NCI-H2171 treated with DMSO at 0.1 percent for 48 hours (cell line): ENCODE results near the gene STAT6.

Source experiments
- DNase-seq: peaks from one replicate; lab custom pipeline; 2025; lab: John Stamatoyannopoulos, UW

The STAT6 gene, protein sequence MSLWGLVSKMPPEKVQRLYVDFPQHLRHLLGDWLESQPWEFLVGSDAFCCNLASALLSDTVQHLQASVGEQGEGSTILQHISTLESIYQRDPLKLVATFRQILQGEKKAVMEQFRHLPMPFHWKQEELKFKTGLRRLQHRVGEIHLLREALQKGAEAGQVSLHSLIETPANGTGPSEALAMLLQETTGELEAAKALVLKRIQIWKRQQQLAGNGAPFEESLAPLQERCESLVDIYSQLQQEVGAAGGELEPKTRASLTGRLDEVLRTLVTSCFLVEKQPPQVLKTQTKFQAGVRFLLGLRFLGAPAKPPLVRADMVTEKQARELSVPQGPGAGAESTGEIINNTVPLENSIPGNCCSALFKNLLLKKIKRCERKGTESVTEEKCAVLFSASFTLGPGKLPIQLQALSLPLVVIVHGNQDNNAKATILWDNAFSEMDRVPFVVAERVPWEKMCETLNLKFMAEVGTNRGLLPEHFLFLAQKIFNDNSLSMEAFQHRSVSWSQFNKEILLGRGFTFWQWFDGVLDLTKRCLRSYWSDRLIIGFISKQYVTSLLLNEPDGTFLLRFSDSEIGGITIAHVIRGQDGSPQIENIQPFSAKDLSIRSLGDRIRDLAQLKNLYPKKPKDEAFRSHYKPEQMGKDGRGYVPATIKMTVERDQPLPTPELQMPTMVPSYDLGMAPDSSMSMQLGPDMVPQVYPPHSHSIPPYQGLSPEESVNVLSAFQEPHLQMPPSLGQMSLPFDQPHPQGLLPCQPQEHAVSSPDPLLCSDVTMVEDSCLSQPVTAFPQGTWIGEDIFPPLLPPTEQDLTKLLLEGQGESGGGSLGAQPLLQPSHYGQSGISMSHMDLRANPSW

GRCh38 chr12:57111031-57111734 lies at the start of gene STAT6:
TSS of gene STAT6 (minus strand) at chr12:57111362. CDS start at chr12:57108278, 3,084 bp downstream.
- DNase-seq: no peak

DNA sequence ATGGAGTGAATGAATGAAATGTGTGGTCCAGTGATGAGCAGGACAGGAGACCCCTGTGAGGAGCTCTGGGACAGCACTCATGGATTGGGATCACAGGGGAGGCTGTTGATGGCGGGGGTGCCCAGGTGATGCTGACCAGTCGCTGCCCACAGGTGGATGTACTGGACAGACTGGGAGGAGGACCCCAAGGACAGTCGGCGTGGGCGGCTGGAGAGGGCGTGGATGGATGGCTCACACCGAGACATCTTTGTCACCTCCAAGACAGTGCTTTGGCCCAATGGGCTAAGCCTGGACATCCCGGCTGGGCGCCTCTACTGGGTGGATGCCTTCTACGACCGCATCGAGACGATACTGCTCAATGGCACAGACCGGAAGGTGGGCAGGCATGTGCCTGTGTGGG lies 49.6 kb upstream of the STAT6 start:
- DNase-seq: no peak

DNA sequence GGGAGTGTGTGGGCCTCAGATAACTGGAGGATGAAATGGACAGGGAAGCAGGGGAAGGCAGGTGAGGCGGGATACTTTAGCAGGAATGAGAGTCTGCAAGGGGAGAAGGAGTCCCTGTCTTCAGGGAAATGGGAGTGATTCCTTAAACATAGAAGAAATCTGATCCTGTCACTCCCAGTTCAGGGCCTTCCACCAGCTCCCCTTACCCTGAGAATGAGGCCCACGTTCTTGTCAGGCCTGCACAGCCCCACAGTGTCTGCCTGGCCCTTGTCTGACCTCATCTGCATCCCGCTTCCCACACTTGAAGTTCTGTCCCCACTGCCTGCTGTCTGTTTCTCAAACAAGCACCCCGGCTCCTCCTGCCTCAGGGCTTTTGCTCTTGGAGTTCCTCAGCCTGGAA lies 48.9 kb upstream of the STAT6 start:
- DNase-seq: no peak

GRCh38 chr12:57159311-57159710 lies 48.1 kb upstream of the STAT6 start:
- DNase-seq: peak; percentile 35

DNA sequence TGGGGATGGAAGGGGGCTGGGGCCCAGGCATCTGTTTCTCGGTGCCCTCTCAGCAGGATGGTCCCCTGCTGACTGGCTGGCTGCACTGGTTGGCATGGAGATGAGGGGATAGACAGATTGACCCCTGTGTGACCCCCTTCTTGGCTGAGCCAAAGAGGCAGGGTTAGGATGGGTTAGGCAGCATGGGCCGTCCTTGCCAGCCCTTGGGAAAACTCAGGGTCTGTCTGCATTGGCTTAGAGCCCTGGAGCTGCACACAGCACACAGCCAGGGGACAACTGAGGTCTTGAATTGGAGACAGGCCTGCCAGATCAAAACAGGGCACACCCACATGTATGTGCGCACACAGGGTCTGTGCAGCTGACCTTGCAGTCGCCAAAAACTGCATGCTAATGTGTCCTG lies 47.5 kb upstream of the STAT6 start:
- DNase-seq: peak; percentile 45

DNA sequence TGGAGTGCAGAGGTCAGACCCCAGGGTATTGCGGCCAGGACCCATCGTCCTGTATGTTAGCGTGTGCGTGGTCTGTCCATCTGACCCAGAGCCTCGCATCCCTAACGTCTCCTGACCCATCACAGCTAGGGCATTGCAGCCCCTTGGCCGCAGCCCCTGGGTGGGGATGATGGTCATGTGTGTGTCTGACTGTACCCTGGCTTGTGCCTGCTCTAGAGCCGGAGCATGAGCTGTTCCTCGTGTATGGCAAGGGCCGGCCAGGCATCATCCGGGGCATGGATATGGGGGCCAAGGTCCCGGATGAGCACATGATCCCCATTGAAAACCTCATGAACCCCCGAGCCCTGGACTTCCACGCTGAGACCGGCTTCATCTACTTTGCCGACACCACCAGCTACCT lies 47.0 kb upstream of the STAT6 start:
- DNase-seq: no peak

DNA sequence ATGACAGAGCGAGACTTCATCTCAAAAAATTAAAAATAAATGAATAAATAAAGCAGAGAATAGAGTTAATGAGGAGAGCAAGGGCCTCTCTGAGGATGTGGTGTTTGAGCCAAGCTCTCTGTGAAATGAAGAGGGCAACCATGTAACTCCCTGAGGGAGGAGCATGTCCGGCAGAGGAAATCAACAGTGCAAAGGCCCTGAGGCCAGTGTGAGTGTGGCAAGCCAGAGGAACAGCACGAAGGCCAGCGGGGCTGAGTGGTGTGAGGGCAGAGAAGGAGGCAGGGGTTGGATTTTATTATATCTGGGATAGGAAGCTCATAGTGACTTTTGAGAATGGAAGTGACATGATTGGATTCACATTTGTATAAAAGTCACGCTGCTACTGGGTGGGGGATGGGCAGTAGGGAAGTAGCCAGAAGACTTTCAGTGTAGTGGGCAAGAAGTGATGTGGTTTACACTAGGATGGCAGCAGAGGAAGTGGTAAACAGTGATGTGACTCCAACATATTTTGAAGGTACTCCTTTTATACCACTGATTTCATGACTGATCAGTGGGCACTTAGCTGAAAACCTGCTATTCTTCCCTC lies 46.5 kb upstream of the STAT6 start:
- no peak for DNase-seq

GRCh38 chr12:57156701-57157403 lies 45.7 kb upstream of the STAT6 start:
- no peak for DNase-seq

GRCh38 chr12:57154804-57155434 lies 43.8 kb upstream of the STAT6 start:
- no peak for DNase-seq

DNA sequence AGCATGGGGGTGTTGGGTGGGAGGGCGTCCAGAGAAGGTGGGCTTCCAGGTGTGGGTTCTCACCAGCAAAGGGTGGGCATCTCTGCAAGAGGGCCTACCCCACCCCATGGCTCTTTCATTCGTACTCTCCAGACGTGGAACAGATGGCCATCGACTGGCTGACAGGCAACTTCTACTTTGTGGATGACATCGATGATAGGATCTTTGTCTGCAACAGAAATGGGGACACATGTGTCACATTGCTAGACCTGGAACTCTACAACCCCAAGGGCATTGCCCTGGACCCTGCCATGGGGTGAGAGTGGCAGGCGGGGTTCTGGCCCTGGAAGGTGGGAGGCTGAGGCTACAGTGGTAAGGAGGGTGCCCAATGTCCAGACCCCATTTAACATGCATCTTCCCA lies 42.9 kb upstream of the STAT6 start:
- no peak for DNase-seq

DNA sequence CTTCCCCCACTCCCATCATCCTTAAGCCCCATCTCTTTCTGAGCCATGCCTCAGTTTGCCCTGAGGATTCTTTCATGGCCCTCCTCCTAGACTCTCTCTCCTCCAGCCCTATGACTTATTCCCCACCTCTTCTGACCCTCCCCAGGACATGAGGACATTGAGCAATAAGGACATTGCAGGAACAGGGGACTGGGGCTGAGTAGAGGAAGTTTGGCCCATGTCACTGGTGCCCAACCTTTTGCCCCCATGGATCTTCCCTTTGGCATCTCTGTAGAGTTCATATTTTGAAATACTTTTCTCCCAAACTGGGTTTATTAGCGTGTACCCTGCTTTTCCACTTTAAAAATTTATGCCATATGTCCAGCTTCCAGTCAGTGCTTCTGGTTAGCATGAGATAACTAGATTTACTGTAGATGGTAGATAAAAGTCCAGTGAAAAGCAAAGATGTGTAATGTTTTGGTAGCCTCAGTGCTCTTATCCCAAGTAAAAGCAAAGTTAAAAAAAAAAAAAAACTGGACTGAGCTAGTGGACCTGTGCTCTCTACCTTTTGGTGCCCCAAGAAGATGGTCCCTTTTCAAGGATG lies 42.3 kb upstream of the STAT6 start:
- no peak for DNase-seq

- no peak for DNase-seq
Observed at GRCh38 chr12:57152639-57153038, 41.5 kb upstream of the STAT6 start.

DNA sequence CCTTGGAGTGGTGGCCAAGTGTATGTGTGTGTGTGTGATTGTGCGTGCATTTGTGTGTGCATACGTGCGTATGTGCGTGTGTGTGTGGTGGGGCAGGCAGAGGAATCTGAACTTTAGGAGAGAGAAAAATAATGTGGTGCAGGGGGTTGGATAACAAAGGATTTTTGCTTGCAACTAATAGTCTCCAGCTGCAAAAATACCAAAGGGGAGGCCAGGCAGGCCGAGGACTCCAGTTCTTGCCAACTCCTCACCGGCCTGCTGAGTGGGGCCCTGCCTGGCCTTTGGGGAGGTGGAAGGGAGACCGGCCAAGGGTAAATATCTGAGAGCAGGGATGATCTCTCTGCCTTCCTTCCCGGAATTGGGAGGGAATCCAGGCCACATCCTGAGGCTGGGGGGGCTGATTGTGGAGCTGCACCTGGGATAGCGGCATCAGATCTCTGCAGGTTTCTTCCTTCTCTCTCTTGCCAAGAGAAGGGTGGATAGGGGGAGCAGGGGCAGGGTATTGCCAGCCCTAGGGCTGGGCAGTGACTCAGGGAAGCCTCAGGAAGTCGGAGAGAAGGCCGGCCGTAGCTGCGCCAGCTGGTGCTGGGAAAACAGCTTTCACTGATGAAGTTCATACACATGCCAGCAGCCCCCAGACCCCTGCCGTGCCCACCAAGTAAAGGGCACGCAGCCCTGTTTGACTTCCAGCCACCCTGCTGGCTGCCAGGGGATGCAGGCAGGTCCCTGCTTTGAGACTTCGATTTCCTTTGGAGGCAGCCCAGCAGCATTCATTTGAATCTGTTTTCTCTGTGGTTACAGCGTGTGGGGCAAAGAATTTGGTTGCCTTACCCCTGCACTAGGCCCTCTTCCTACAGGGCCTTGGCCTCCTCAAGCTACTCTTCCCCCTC lies 40.8 kb upstream of the STAT6 start:
- DNase-seq: no peak

DNA sequence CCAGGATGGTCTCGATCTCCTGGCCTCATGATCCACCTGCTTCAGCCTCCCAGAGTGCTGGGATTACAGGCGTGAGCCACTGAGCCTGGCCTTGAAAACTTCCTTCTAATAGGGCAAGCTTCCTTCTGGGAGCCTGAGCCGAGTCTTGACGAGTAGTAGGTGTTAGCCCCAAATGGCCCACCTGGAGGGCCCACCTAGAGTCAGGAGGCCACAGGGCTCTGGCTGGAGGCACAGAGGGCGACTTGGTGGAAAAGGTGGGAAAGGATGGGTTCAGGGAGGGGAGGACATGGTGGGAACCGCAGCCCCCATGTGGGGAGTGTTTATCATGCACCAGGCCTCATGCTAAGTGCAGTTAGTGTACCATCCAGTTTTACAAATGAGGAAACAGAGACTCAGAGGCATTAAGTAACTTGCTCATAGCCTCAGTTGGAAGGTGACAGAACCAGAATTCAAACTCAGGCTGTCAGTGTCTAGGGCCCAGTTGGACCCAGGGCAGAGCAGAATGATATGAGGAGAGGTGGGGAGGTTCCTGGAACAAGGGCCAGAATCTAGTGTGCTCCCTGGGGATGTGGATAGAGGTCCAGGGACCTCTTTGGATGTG lies 39.3 kb upstream of the STAT6 start:
- no peak for DNase-seq

- no peak for DNase-seq
Observed at GRCh38 chr12:57149245-57149900, 38.2 kb upstream of the STAT6 start.

DNA sequence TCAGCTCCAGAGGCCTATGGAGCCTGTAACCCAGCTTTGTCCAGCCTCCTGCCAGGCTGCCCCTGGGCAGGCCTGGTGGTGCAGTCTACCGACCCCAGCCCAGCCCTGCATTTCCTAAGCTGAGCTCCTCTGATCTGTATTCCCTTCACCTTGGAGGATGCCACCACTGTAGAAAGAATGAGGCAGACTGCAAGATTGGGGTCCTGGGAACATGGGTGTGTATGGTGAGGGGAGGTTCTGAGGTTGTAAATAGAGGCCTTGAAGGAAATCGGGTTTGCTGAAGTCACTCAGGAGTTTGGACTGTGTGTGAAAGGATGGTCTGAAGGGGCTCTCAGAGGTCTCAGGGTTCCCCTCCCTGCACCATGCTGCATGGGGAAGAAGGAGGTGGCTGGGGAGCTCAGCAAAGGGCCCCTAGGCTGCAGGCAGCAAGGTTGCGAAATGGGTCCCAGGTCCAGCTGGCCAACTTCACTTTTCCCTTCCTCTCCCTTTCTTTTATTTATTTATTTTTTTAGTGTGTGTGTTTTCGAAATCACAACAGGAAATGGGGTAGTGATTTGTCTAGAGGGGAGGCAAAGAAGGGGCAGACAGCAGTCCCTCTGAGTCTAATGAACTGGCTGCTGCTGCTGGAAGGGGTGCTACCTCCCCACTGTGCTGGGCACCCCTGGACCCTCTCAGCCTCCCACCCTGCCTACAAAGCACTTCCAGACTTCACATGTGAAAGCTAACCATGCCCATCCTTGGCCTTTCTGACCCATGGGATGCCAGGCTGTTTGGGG lies 37.5 kb upstream of the STAT6 start:
- DNase-seq: no peak

DNA sequence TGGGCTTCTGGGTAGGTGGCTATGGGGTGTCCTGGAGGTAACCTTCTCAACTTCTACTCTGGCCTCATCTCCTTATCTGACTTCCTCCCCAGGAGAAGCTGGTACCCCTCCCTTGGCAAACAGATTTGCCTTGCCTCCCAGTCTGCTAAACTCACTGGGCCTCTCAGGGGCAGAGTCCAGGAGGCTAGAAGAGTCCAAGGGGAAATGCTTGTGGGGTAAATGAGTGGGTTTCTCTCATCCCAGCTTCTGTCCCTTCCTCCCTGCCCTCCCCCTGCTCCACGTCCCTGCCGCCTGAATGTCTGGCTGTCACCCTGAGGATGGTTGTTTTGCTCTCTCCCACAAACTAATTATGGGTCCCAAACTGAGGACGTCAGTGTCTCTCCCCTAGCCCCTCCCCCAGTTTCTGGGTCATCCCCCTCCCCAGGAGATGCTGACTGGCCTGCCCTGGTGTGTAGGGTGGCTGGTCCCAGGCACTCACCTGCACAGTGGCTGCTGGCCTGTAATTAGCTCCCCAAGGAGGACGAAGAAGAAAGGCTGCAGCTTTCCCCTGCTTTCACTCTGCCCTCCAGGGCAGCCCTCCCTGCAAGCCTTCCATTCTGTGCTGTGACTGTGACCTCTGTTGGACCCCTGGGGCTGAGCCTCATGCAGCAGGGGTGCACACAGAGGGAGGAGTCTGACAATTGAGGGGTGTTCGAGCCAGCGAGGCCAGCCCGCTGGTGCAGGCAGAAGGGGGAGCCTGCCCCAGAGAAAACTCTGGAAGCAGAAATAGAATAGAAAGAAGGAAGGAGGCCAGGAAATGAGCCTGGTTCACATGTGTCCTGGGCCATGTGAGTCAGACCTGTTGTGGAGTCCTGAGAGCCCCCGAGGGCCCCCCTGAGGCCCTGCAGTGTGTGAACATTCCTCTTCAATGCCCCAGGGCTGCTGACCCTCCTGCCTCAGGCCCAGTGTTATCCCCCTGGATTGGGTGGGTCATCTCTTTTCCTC lies 36.1 kb upstream of the STAT6 start, which contains the start of gene LRP1-AS:
Gene LRP1-AS, minus strand, starts transcription at position 659 of the 984 bp plus-strand sequence.
- DNase-seq: no peak
